Peyer's patch (tissue), 4 donors: Measurements from ENCODE around the gene TMEM135. TPM values are rescaled to one million over a fixed set of nuclear protein-coding genes. Genes with fewer than 3 reads are reported as not detected.
A peak's percentile ranks its signal among the peaks of the same experiment; 100 is the strongest.

Source experiments
- DNase-seq, 3 donors: peaks; one replicate each; pipeline ENCODE4 v3.0.0-alpha.2; 2017 to 2019
- H3K27ac ChIP-seq, 4 donors: fragments of 200-600 bp; sonication (generic); one replicate each; pipeline ENCODE4 v1.5.1; 2016 to 2019
- H3K27me3 ChIP-seq, 2 donors: fragments of 200-600 bp; sonication (generic); one replicate each; pipeline ENCODE4 v1.5.1; 2019
- H3K36me3 ChIP-seq, 3 donors: fragments of 200-600 bp; sonication (generic); one replicate each; pipeline ENCODE4 v1.5.1; 2016 to 2019
- H3K4me1 ChIP-seq, 4 donors: fragments of 200-600 bp; sonication (generic); one replicate each; pipeline ENCODE4 v1.5.1; 2016 to 2019
- H3K4me3 ChIP-seq, 4 donors: fragments of 200-600 bp; sonication (generic); 1 replicate in 3 of 4; 2 replicates in 1 of 4; pipeline ENCODE4 v1.5.1; 2016 to 2019; ENCODE audit warnings: mild to moderate bottlenecking in 1 of 4
- H3K9me3 ChIP-seq, 4 donors: fragments of 200-600 bp; sonication (generic); one replicate each; pipeline ENCODE4 v1.5.1; 2016 to 2019; ENCODE audit warnings: mild to moderate bottlenecking in 1 of 4
- POLR2A ChIP-seq, 2 donors: fragments of 450-650 bp; IDR thresholded peaks; one replicate each; pipeline ENCODE4 v1.5.1; 2017; ENCODE audit warnings: antibody characterized with exemption in 2 of 2, mild to moderate bottlenecking in 2 of 2, moderate library complexity in 2 of 2
- total RNA-seq, 4 donors: library from RNA; depleted of rRNA; stranded (reverse); fragments of >200 nt; gene quantifications; one replicate each; pipeline ENCODE4 v1.1.0, GENCODE V29; 2016
- TF ChIP-seq, protein P1 (sequence below), 6 experiments: fragments of 450-650 bp in 4 of 6; fragments of 200-600 bp in 2 of 6; sonication (generic) in 1 of 6; IDR thresholded peaks; one replicate each; pipeline ENCODE4 v1.5.1; 2017 to 2019; ENCODE audit warnings: antibody characterized with exemption in 6 of 6, mild to moderate bottlenecking in 3 of 6, moderate library complexity in 1 of 6

TMEM135 gene
- total RNA-seq, 4 donors from 2014 or later, result 23.1 to 58.2 (median 40.1) TPM

- Histone ChIP-seq H3K4me3 (peak overlapping the region in 1 of 4 donors; percentile 15), H3K27ac (no peak overlapping the region), H3K4me1 (no peaks in the 10 kb centered on the region), H3K9me3 (no peaks in the 10 kb centered on the region), H3K36me3 (peaks cover 0 to 14% (median 0%) of the 10 kb centered on the region in 3 donors), H3K27me3 (no peaks in the 10 kb centered on the region)
- TF ChIP-seq, protein P1, sequence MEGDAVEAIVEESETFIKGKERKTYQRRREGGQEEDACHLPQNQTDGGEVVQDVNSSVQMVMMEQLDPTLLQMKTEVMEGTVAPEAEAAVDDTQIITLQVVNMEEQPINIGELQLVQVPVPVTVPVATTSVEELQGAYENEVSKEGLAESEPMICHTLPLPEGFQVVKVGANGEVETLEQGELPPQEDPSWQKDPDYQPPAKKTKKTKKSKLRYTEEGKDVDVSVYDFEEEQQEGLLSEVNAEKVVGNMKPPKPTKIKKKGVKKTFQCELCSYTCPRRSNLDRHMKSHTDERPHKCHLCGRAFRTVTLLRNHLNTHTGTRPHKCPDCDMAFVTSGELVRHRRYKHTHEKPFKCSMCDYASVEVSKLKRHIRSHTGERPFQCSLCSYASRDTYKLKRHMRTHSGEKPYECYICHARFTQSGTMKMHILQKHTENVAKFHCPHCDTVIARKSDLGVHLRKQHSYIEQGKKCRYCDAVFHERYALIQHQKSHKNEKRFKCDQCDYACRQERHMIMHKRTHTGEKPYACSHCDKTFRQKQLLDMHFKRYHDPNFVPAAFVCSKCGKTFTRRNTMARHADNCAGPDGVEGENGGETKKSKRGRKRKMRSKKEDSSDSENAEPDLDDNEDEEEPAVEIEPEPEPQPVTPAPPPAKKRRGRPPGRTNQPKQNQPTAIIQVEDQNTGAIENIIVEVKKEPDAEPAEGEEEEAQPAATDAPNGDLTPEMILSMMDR (IDR thresholded peaks at IDR 0.05), result no peak
- TF ChIP-seq POLR2A (IDR thresholded peaks at IDR 0.05), result no peak
- no peak for DNase-seq
Measured at GRCh38 chr11:87081358-87081757, 43.6 kb downstream of the TMEM135 start.

DNA sequence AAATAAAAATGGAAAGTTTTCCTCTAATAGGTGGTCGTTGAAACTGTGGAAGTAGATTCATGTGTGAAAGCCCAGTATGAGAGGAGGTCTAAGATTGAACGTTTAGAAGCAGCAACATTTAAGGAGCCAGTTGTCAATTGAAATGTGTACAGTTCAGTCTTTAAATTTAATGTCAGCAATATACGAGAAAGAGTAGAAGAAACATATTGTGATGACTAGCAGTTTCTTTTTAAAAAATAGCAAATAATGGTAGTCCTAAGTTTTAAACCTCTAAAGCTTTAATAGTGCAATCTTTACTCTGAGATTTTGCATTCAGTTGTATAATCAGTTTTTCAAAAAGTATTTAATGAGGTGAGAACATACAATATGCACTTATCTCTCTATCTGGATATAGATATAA is 44.9 kb downstream of the TMEM135 start:
- Histone ChIP-seq H3K27ac (no peak overlapping the region), H3K4me1 (no peaks in the 10 kb centered on the region), H3K36me3 (peaks cover 0 to 2% (median 0%) of the 10 kb centered on the region in 3 donors), H3K4me3 (no peak overlapping the region), H3K27me3 (no peaks in the 10 kb centered on the region), H3K9me3 (no peaks in the 10 kb centered on the region)
- no peak for TF ChIP-seq POLR2A (IDR thresholded peaks at IDR 0.05)
- TF ChIP-seq, protein P1 (IDR thresholded peaks at IDR 0.05), result no peak
- DNase-seq, result no peak

GRCh38 chr11:87083029-87083428 is 45.3 kb downstream of the TMEM135 start:
- H3K4me3 ChIP-seq, result no peak overlapping the region
- no peaks in the 10 kb centered on the region for H3K4me1 ChIP-seq
- no peak for DNase-seq
- H3K27ac ChIP-seq, result no peak overlapping the region
- TF ChIP-seq, protein P1 (IDR thresholded peaks at IDR 0.05), result no peak
- TF ChIP-seq POLR2A (IDR thresholded peaks at IDR 0.05), result no peak
- H3K36me3 ChIP-seq, result no peaks in the 10 kb centered on the region
- no peaks in the 10 kb centered on the region for H3K9me3 ChIP-seq
- no peaks in the 10 kb centered on the region for H3K27me3 ChIP-seq

DNA sequence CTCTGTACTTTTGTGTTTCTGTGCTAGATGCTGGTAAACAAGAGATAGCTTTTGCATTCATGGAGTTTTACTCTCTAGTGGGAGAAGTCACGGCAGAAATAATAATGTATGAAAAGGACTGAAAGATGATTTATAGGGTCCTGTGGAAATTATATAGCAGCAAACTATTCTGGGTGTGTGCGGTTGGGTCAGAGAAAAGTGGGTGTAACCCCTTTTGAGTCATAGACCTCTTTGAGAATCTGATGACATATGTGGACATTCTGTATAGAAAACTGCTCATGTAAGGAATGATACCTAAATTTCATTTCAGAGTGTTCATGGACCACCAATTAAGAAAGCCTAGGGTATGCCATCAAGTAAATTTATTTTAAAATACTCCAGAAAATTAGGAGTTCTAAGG is 54.4 kb downstream of the TMEM135 start:
- Histone ChIP-seq H3K4me3 (no peak overlapping the region), H3K4me1 (no peaks in the 10 kb centered on the region), H3K9me3 (no peaks in the 10 kb centered on the region), H3K27ac (no peak overlapping the region), H3K36me3 (peaks cover 0 to 11% (median 0%) of the 10 kb centered on the region in 3 donors), H3K27me3 (no peaks in the 10 kb centered on the region)
- no peak for DNase-seq
- no peak for TF ChIP-seq POLR2A (IDR thresholded peaks at IDR 0.05)
- TF ChIP-seq, protein P1 (IDR thresholded peaks at IDR 0.05), result no peak

GRCh38 chr11:87092567-87092966 is 54.8 kb downstream of the TMEM135 start:
- H3K27me3 ChIP-seq, result no peaks in the 10 kb centered on the region
- H3K36me3 ChIP-seq, result peaks cover 0 to 11% (median 0%) of the 10 kb centered on the region in 3 donors
- H3K9me3 ChIP-seq, result no peaks in the 10 kb centered on the region
- no peak overlapping the region for H3K27ac ChIP-seq
- no peaks in the 10 kb centered on the region for H3K4me1 ChIP-seq
- TF ChIP-seq, protein P1 (IDR thresholded peaks at IDR 0.05), result no peak
- TF ChIP-seq POLR2A (IDR thresholded peaks at IDR 0.05), result no peak
- no peak overlapping the region for H3K4me3 ChIP-seq
- DNase-seq, result no peak

GRCh38 chr11:87097582-87097981 is 59.8 kb downstream of the TMEM135 start:
- DNase-seq, result peak in 1 of 3 donors; percentile 78
- H3K4me3 ChIP-seq, result no peak overlapping the region
- H3K4me1 ChIP-seq, result no peaks in the 10 kb centered on the region
- H3K27ac ChIP-seq, result peak overlapping the region in 1 of 4 donors; percentile 57
- H3K9me3 ChIP-seq, result no peaks in the 10 kb centered on the region
- no peaks in the 10 kb centered on the region for H3K27me3 ChIP-seq
- peaks cover 0 to 17% (median 0%) of the 10 kb centered on the region in 3 donors for H3K36me3 ChIP-seq
- no peak for TF ChIP-seq POLR2A (IDR thresholded peaks at IDR 0.05)
- TF ChIP-seq, protein P1 (IDR thresholded peaks at IDR 0.05), result peak in 4 of 6 experiments; percentile 53 to 91 (median 80)
